Sigmoid colon (tissue), 7 donors: ENCODE measurements around the gene TDRKH. TPM values are rescaled to one million over a fixed set of nuclear protein-coding genes. Genes with fewer than 3 reads are reported as not detected.

Experiments used
- DNase-seq: peaks from one replicate; pipeline ENCODE4 v3.0.0-alpha.2; 2019
- H3K27ac ChIP-seq, 4 donors: fragments of 200-600 bp; sonication (generic); one replicate each; pipeline ENCODE4 v1.5.1; 2016 to 2019; ENCODE audit warnings: mild to moderate bottlenecking in 1 of 4
- H3K27me3 ChIP-seq, 3 donors: fragments of 200-600 bp; sonication (generic); one replicate each; pipeline ENCODE4 v1.5.1; 2019; ENCODE audit warnings: mild to moderate bottlenecking in 1 of 3
- H3K36me3 ChIP-seq, 4 donors: fragments of 200-600 bp; sonication (generic); one replicate each; pipeline ENCODE4 v1.5.1; 2016 to 2019
- H3K4me1 ChIP-seq, 4 donors: fragments of 200-600 bp; sonication (generic); one replicate each; pipeline ENCODE4 v1.5.1; 2017 to 2019
- H3K4me3 ChIP-seq, 4 donors: fragments of 200-600 bp; sonication (generic); one replicate each; pipeline ENCODE4 v1.5.1; 2017 to 2019; ENCODE audit warnings: mild to moderate bottlenecking in 2 of 4, moderate library complexity in 1 of 4
- H3K9me3 ChIP-seq, 4 donors: fragments of 200-600 bp in 3 of 4; sonication (generic) in 3 of 4; one replicate each; pipeline versions ENCODE4 v1.5.1 to v1.6.1; 2013 to 2019
- EP300 ChIP-seq, 4 donors: sonication (generic); formaldehyde crosslinking; IDR thresholded peaks; one replicate each; pipeline ENCODE4 v1.6.1; 2017; ENCODE audit warnings: antibody characterized with exemption in 4 of 4
- POLR2A ChIP-seq, 2 donors: fragments of 450-650 bp; IDR thresholded peaks; one replicate each; pipeline ENCODE4 v1.6.1; 2016; ENCODE audit warnings: antibody characterized with exemption in 2 of 2, mild to moderate bottlenecking in 2 of 2, moderate library complexity in 2 of 2
- POLR2AphosphoS5 ChIP-seq, 4 donors: sonication (generic); formaldehyde crosslinking; IDR thresholded peaks; one replicate each; pipeline ENCODE4 v1.6.1; 2017; ENCODE audit warnings: antibody characterized with exemption in 4 of 4
- WGBS, 2 donors: extraction: QIAGEN DNeasy Blood & Tissue Kit; methylation state at CpG; one replicate each; pipeline ENCODE4 v1.1.7; 2013; 5-methylcytosine and 5-hydroxymethylcytosine counted together
- intact Hi-C: fragments of 100-400 bp; cut with DNase I; formaldehyde crosslinking; loops from one replicate; pipeline ENCODE4 v1.15.1; 2023
- polyA plus RNA-seq, 3 donors: library from polyadenylated mRNA; stranded (reverse); fragments of 200-250 nt; gene quantifications; one replicate each; pipeline ENCODE4 v1.2.3, GENCODE V29; 2013
- total RNA-seq, 4 donors: library from RNA; depleted of rRNA; stranded (reverse); fragments of >200 nt; gene quantifications; one replicate each; pipeline ENCODE4 v1.1.0, GENCODE V29; 2016
- TF ChIP-seq, protein P1 (sequence below), 4 experiments: fragments of 450-650 bp in 3 of 4; fragments of 200-600 bp in 1 of 4; IDR thresholded peaks; one replicate each; pipeline ENCODE4 v1.5.1; 2016 to 2019; ENCODE audit warnings: antibody characterized with exemption in 4 of 4, mild to moderate bottlenecking in 3 of 4, moderate library complexity in 2 of 4
- donor health status: healthy with polysubstance abuse.
- donor health status: Bipolar disorder and iron deficiency.
- donor health status: healthy.

Gene TDRKH
- total and polyA plus RNA-seq, 7 donors = 1.8 to 5.5 (median 3.9) TPM

DNA sequence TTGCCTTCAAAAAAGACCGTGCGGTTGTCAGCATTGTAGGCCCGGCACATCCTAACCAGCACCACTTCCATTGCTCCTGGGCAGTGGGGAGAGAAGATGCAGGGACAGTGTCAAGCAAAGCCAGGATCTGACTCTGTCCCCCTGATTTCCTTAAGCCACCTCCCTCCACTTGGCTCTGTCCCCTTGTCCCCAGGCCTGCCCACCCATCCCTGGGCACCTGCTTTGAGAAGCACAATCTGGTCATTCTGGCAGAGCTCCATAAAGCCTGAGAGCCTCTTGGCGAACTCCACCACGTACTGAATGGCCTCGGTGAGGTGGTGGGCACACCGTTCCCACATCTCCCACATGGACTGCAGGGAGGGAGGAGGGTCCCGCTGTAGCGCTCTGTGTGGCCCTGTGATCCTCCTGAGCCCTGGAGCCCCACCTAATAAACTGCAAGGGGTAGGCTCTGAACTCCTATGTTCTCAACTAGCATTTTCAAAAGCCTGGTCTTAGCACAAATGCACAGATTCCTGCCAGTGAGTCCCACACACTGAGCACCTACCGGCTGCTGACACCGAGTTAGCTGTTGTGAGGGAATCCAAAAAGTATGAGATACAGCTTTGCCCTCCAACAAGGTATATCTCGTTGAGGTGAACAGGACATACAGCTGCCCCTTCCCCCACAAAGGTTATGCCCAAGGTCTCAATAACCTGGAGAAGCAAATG is 23.1 kb upstream of the TDRKH start:
- intact Hi-C loops = no loop called here
- Histone ChIP-seq H3K27me3 (no peaks in the 10 kb centered on the region), H3K36me3 (no peaks in the 10 kb centered on the region), H3K4me1 (no peaks in the 10 kb centered on the region), H3K4me3 (no peak overlapping the region), H3K27ac (no peak overlapping the region), H3K9me3 (no peaks in the 10 kb centered on the region)
- no peak for TF ChIP-seq EP300 (IDR thresholded peaks at IDR 0.05)
- TF ChIP-seq, protein P1, sequence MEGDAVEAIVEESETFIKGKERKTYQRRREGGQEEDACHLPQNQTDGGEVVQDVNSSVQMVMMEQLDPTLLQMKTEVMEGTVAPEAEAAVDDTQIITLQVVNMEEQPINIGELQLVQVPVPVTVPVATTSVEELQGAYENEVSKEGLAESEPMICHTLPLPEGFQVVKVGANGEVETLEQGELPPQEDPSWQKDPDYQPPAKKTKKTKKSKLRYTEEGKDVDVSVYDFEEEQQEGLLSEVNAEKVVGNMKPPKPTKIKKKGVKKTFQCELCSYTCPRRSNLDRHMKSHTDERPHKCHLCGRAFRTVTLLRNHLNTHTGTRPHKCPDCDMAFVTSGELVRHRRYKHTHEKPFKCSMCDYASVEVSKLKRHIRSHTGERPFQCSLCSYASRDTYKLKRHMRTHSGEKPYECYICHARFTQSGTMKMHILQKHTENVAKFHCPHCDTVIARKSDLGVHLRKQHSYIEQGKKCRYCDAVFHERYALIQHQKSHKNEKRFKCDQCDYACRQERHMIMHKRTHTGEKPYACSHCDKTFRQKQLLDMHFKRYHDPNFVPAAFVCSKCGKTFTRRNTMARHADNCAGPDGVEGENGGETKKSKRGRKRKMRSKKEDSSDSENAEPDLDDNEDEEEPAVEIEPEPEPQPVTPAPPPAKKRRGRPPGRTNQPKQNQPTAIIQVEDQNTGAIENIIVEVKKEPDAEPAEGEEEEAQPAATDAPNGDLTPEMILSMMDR (IDR thresholded peaks at IDR 0.05) = no peak
- no peak for TF ChIP-seq POLR2AphosphoS5 (IDR thresholded peaks at IDR 0.05)
- no peak for TF ChIP-seq POLR2A (IDR thresholded peaks at IDR 0.05)
- DNase-seq = no peak
- 87 to 90% methylated on average over 12 of the region's 12 CpGs for WGBS, 2 donors

DNA sequence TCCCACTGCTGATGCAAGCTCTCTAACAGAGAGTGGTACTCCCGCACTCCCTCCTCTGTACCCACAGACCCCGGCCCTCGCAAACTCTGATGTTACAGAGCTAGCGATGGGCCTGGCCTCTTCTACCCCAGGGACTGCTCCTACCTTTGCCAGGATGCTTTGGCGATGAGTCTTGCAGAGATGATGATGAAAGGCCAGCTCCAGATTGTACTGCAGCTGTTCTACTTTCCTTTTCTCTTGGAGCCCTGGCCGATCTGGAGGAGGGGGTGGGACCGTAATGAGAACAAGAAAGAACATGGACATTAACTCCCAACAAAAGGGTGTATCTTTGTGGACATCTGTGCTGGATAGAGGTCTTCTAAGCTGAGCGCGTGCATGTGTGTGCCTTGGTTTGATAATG is 20.9 kb upstream of the TDRKH start:
- DNase-seq = no peak
- 89 to 96% methylated on average over 9 of the region's 9 CpGs for WGBS, 2 donors
- Histone ChIP-seq H3K27me3 (peaks cover 0 to 6% (median 0%) of the 10 kb centered on the region in 3 donors), H3K36me3 (no peaks in the 10 kb centered on the region), H3K9me3 (no peaks in the 10 kb centered on the region), H3K27ac (no peak overlapping the region), H3K4me3 (no peak overlapping the region), H3K4me1 (no peaks in the 10 kb centered on the region)
- TF ChIP-seq POLR2A (IDR thresholded peaks at IDR 0.05) (no peak), POLR2AphosphoS5 (IDR thresholded peaks at IDR 0.05) (no peak), EP300 (IDR thresholded peaks at IDR 0.05) (no peak)
- TF ChIP-seq, protein P1 (IDR thresholded peaks at IDR 0.05) = no peak
- intact Hi-C loops = no loop called here

DNA sequence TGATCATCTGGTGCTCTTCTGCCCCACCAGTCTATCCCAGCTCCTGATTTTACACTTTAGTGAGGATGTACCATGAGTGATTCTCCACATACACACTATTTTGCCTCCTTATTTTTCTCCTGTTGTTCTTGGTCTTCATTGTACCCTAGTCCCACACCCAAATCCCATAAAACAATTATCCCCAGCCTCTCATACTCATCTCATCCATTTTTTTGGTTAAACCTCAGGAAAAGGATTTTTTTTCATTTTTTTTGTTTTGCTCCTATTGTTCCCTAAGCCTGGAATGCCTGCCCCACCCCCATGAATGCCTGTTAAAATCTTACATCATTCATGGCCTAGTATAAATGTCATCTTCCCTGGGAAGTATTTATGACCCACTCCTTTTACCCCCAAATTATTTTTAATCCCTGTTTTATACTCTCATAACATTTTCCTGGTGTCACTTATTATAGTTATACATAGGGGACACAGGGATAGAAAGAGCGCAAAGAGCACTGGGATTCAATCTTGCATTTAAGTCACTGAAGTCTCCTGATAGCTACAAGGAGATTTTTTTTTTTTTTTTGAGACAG is 19.8 kb upstream of the TDRKH start:
- Histone ChIP-seq H3K27me3 (peaks cover 0 to 8% (median 0%) of the 10 kb centered on the region in 3 donors), H3K9me3 (no peaks in the 10 kb centered on the region), H3K4me1 (no peaks in the 10 kb centered on the region), H3K36me3 (no peaks in the 10 kb centered on the region), H3K4me3 (no peak overlapping the region), H3K27ac (no peak overlapping the region)
- intact Hi-C loops = no loop called here
- no peak for DNase-seq
- WGBS, 2 donors = 94 to 99% methylated on average over 1 of the region's 1 CpG
- TF ChIP-seq, protein P1 (IDR thresholded peaks at IDR 0.05) = no peak
- TF ChIP-seq POLR2AphosphoS5 (IDR thresholded peaks at IDR 0.05) (no peak), EP300 (IDR thresholded peaks at IDR 0.05) (no peak), POLR2A (IDR thresholded peaks at IDR 0.05) (no peak)

DNA sequence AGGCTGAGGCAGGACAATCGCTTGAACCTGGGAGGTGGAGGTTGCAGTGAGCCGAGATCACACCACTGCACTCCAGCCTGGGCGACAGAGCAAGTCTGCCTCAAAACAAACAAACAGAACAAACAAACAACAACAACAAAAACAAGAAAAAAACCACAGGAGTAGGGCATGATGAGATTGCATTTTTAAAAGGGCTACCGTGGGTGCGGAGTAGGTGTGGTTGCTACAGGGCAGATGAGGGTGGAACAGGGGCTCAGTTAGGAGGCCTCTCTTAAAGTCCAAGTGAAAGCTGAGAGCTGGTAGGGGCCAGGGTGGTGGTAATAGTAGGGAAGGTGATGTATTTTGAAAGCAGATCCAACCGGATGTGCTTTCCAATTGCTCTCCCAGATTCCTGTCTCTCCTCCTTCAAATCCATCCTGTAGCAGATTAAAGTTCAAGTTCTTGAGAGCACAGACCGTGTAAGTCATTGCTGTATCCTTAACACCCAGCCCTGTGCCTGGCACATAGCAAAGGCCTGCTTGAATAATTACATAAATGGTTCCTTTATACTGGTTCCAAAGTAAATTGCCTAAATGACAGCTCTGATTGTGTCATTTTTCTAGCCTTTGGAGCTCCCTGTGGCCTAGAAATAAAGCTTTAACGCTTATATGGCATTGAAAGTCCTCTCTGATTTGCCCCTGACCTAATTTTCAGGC is 19.1 kb upstream of the TDRKH start:
- H3K4me1 ChIP-seq = no peaks in the 10 kb centered on the region
- intact Hi-C loops = no loop called here
- no peak for DNase-seq
- no peak overlapping the region for H3K27ac ChIP-seq
- H3K4me3 ChIP-seq = no peak overlapping the region
- H3K27me3 ChIP-seq = peaks cover 0 to 14% (median 0%) of the 10 kb centered on the region in 3 donors
- TF ChIP-seq EP300 (IDR thresholded peaks at IDR 0.05) (no peak), POLR2AphosphoS5 (IDR thresholded peaks at IDR 0.05) (no peak), POLR2A (IDR thresholded peaks at IDR 0.05) (no peak)
- TF ChIP-seq, protein P1 (IDR thresholded peaks at IDR 0.05) = no peak
- H3K36me3 ChIP-seq = no peaks in the 10 kb centered on the region
- 67 to 77% methylated on average over 8 of the region's 8 CpGs for WGBS, 2 donors
- H3K9me3 ChIP-seq = no peaks in the 10 kb centered on the region
